ENCODE measurements around the gene ATG16L1.
A peak's percentile ranks its signal among the peaks of the same experiment; 100 is the strongest.

Gene ATG16L1

GRCh38 chr2:233295891-233296290 lies 44.4 kb downstream of the ATG16L1 start:
- no peak for DNase-seq (ENCODE audit: low read depth)

- DNase-seq (ENCODE audit: low read depth) = no peak
Observed at GRCh38 chr2:233297076-233297475, 45.6 kb downstream of the ATG16L1 start.

GRCh38 chr2:233300401-233300800 lies 48.9 kb downstream of the ATG16L1 start:
- no peak for DNase-seq (ENCODE audit: low read depth)

- no peak for DNase-seq (ENCODE audit: low read depth)
Observed at GRCh38 chr2:233301248-233301647, 49.8 kb downstream of the ATG16L1 start.

- no peak for DNase-seq (ENCODE audit: low read depth)
Observed at GRCh38 chr2:233301811-233302210, 50.3 kb downstream of the ATG16L1 start.

- no peak for DNase-seq (ENCODE audit: low read depth)
Observed at GRCh38 chr2:233303252-233303651, 51.8 kb downstream of the ATG16L1 start.

- no peak for DNase-seq (ENCODE audit: low read depth)
Observed at GRCh38 chr2:233307565-233307964, 56.1 kb downstream of the ATG16L1 start, which contains the start of gene SAG. Gene SAG, plus strand, starts transcription at chr2:233307816. Its CDS starts 1,374 bp downstream, at chr2:233309190.

GRCh38 chr2:233311241-233311926 lies 59.9 kb downstream of the ATG16L1 start:
- no peak for DNase-seq (ENCODE audit: low read depth)

- DNase-seq (ENCODE audit: low read depth) = no peak
Observed at GRCh38 chr2:233312874-233313273, 61.4 kb downstream of the ATG16L1 start.

- DNase-seq (ENCODE audit: low read depth) = no peak
Observed at GRCh38 chr2:233314180-233314925, 62.9 kb downstream of the ATG16L1 start.

GRCh38 chr2:233317196-233317943 lies 65.9 kb downstream of the ATG16L1 start:
- no peak for DNase-seq (ENCODE audit: low read depth)

GRCh38 chr2:233319256-233319655 lies 67.8 kb downstream of the ATG16L1 start:
- no peak for DNase-seq (ENCODE audit: low read depth)

GRCh38 chr2:233320470-233320869 lies 69.0 kb downstream of the ATG16L1 start:
- no peak for DNase-seq (ENCODE audit: low read depth)

- DNase-seq (ENCODE audit: low read depth) = no peak
Observed at GRCh38 chr2:233321166-233321565, 69.7 kb downstream of the ATG16L1 start.

GRCh38 chr2:233323851-233324250 lies 72.4 kb downstream of the ATG16L1 start:
- no peak for DNase-seq (ENCODE audit: low read depth)

GRCh38 chr2:233325256-233325655 lies 73.8 kb downstream of the ATG16L1 start:
- no peak for DNase-seq (ENCODE audit: low read depth)

- DNase-seq (ENCODE audit: low read depth) = no peak
Observed at GRCh38 chr2:233325814-233326213, 74.3 kb downstream of the ATG16L1 start.

GRCh38 chr2:233326500-233326899 lies 75.0 kb downstream of the ATG16L1 start:
- no peak for DNase-seq (ENCODE audit: low read depth)

GRCh38 chr2:233328922-233329321 lies 77.4 kb downstream of the ATG16L1 start:
- no peak for DNase-seq (ENCODE audit: low read depth)

- no peak for DNase-seq (ENCODE audit: low read depth)
Observed at GRCh38 chr2:233329489-233330135, 78.1 kb downstream of the ATG16L1 start.

- DNase-seq (ENCODE audit: low read depth) = peak; percentile 72
Observed at GRCh38 chr2:233331536-233331935, 80.1 kb downstream of the ATG16L1 start.

- DNase-seq (ENCODE audit: low read depth) = no peak
Observed at GRCh38 chr2:233332125-233332524, 80.7 kb downstream of the ATG16L1 start.

All from T-helper 22 cell (primary cell).